Esophagus muscularis mucosa (tissue), 4 donors: Measurements from ENCODE around the gene LIMS1.
A peak's percentile ranks its signal among the peaks of the same experiment; 100 is the strongest.

ENCODE experiments used
- CTCF ChIP-seq, 3 experiments: fragments of 200-600 bp in 2 of 3; fragments of 450-650 bp in 1 of 3; sonication (generic) in 2 of 3; IDR thresholded peaks; one replicate each; pipeline ENCODE4 v1.5.1; 2017 to 2019; ENCODE audit warnings: antibody characterized with exemption in 3 of 3, mild to moderate bottlenecking in 2 of 3, moderate library complexity in 1 of 3
- EP300 ChIP-seq: sonication (generic); formaldehyde crosslinking; IDR thresholded peaks from one replicate; pipeline ENCODE4 v1.6.1; 2017; ENCODE audit warnings: antibody characterized with exemption
- POLR2A ChIP-seq: fragments of 450-650 bp; IDR thresholded peaks from one replicate; pipeline ENCODE4 v1.6.1; 2017; ENCODE audit warnings: antibody characterized with exemption, moderate library complexity, mild to moderate bottlenecking, low read depth
- POLR2AphosphoS5 ChIP-seq, 2 donors: sonication (generic); formaldehyde crosslinking; IDR thresholded peaks; one replicate each; pipeline ENCODE4 v1.6.1; 2017; ENCODE audit warnings: antibody characterized with exemption in 2 of 2

- TF ChIP-seq POLR2A (peak; percentile 94), CTCF (IDR thresholded peaks at IDR 0.05) (no peak), POLR2AphosphoS5 (IDR thresholded peaks at IDR 0.05) (peak; percentile 100), EP300 (peak; percentile 5)
Observed at GRCh38 chr2:108719149-108720044, 185.1 kb downstream of the LIMS1 start, which contains the start of gene RANBP2.
